H9 (cell line): Measurements from ENCODE around the gene PTK7. TPM values are rescaled to one million over a fixed set of nuclear protein-coding genes. Genes with fewer than 3 reads are reported as not detected.

Experiments used
- DNase-seq: peaks from one replicate; pipeline ENCODE4 v3.0.0-alpha.2; 2017
- H2AFZ ChIP-seq: one replicate; pipeline ENCODE4 v1.6.1; 2013; ENCODE audit warnings: mild to moderate bottlenecking, low read length, control low read depth, moderate library complexity
- H2AK5ac ChIP-seq: 2 replicates; pipeline ENCODE4 v1.6.1; 2013; ENCODE audit warnings: low read length, control low read depth, mixed read lengths; ENCODE audit not compliant: insufficient read length
- H2BK120ac ChIP-seq: one replicate; pipeline ENCODE4 v1.6.1; 2013; ENCODE audit warnings: low read depth, mild to moderate bottlenecking, low read length, control low read depth, inconsistent platforms; ENCODE audit not compliant: poor library complexity, severe bottlenecking
- H2BK12ac ChIP-seq: 2 replicates; pipeline ENCODE4 v1.6.1; 2013; ENCODE audit warnings: low read length, control low read depth, mixed read lengths, low read depth; ENCODE audit not compliant: insufficient read length
- H2BK15ac ChIP-seq: 2 replicates; pipeline ENCODE4 v1.6.1; 2013; ENCODE audit warnings: low read depth, low read length, control low read depth
- H2BK20ac ChIP-seq: one replicate; pipeline ENCODE4 v1.6.1; 2013; ENCODE audit warnings: low read depth, mild to moderate bottlenecking, low read length, control low read depth, inconsistent platforms; ENCODE audit not compliant: poor library complexity, severe bottlenecking
- H2BK5ac ChIP-seq: 2 replicates; pipeline ENCODE4 v1.6.1; 2013; ENCODE audit warnings: low read length, control low read depth, mixed read lengths; ENCODE audit not compliant: insufficient read length
- H3K14ac ChIP-seq: 2 replicates; pipeline ENCODE4 v1.6.1; 2013; ENCODE audit warnings: low read length, control low read depth; ENCODE audit not compliant: insufficient read depth
- H3K18ac ChIP-seq: 2 replicates; pipeline ENCODE4 v1.6.1; 2013; ENCODE audit warnings: low read depth, mild to moderate bottlenecking, mixed read lengths, low read length, control low read depth; ENCODE audit not compliant: insufficient read length
- H3K23ac ChIP-seq: 2 replicates; pipeline ENCODE4 v1.6.1; 2013; ENCODE audit warnings: low read length, control low read depth, mixed read lengths, low read depth; ENCODE audit not compliant: insufficient read length
- H3K23me2 ChIP-seq: 2 replicates; pipeline ENCODE4 v1.6.1; 2013; ENCODE audit warnings: low read depth, mild to moderate bottlenecking, mixed read lengths, low read length, control low read depth; ENCODE audit not compliant: insufficient read length, poor library complexity, severe bottlenecking
- H3K27ac ChIP-seq: 2 replicates; pipeline ENCODE4 v1.5.1; 2013; ENCODE audit warnings: low read length, control low read depth, mixed read lengths, low read depth; ENCODE audit not compliant: insufficient read length
- H3K27me3 ChIP-seq: 2 replicates; pipeline ENCODE4 v1.6.1; 2013; ENCODE audit warnings: low read length, control low read depth, inconsistent platforms; ENCODE audit not compliant: insufficient read depth
- H3K4ac ChIP-seq: 2 replicates; pipeline ENCODE4 v1.6.1; 2013; ENCODE audit warnings: low read depth, mild to moderate bottlenecking, control low read depth, inconsistent platforms, low read length, moderate library complexity
- H3K4me1 ChIP-seq: 2 replicates; pipeline ENCODE4 v1.6.1; 2013; ENCODE audit warnings: low read length, control low read depth, inconsistent platforms; ENCODE audit not compliant: insufficient read depth
- H3K4me2 ChIP-seq: 2 replicates; pipeline ENCODE4 v1.6.1; 2013; ENCODE audit warnings: low read length, control low read depth, mixed read lengths; ENCODE audit not compliant: insufficient read length, insufficient read depth
- H3K56ac ChIP-seq: 2 replicates; pipeline ENCODE4 v1.6.1; 2013; ENCODE audit warnings: low read depth, mild to moderate bottlenecking, mixed read lengths, low read length, control low read depth; ENCODE audit not compliant: insufficient read length
- H3K79me1 ChIP-seq: 2 replicates; pipeline ENCODE4 v1.6.1; 2013; ENCODE audit warnings: low read depth, mild to moderate bottlenecking, moderate library complexity, low read length, control low read depth, inconsistent platforms; ENCODE audit not compliant: insufficient read depth, poor library complexity, severe bottlenecking
- H3K79me2 ChIP-seq: 2 replicates; pipeline ENCODE4 v1.6.1; 2013; ENCODE audit warnings: low read length, control low read depth, inconsistent platforms; ENCODE audit not compliant: insufficient read depth
- H3K9ac ChIP-seq: 2 replicates; pipeline ENCODE4 v1.6.1; 2013; ENCODE audit warnings: low read length, control low read depth, mixed read lengths; ENCODE audit not compliant: insufficient read length; ENCODE audit errors: extremely low read depth
- H3K9me3 ChIP-seq: one replicate; pipeline ENCODE4 v1.6.1; 2013; ENCODE audit warnings: low read depth, low read length, inconsistent platforms; ENCODE audit not compliant: control insufficient read depth
- H3T11ph ChIP-seq: one replicate; pipeline ENCODE4 v1.6.1; 2013; ENCODE audit warnings: mild to moderate bottlenecking, low read length, control low read depth, inconsistent platforms
- H4K20me1 ChIP-seq: one replicate; pipeline ENCODE4 v1.6.1; 2013; ENCODE audit not compliant: control insufficient read depth, insufficient read length, insufficient read depth
- H4K5ac ChIP-seq: 2 replicates; pipeline ENCODE4 v1.6.1; 2013; ENCODE audit warnings: low read depth, mild to moderate bottlenecking, mixed read lengths, low read length, control low read depth; ENCODE audit not compliant: insufficient read length
- H4K8ac ChIP-seq: replicated peaks from 2 replicates; pipeline ENCODE4 v1.6.1; 2013; ENCODE audit warnings: low read length, control low read depth, mixed read lengths, low read depth; ENCODE audit not compliant: insufficient read length
- H4K91ac ChIP-seq: 2 replicates; pipeline ENCODE4 v1.6.1; 2013; ENCODE audit warnings: low read depth, mild to moderate bottlenecking, moderate library complexity, mixed read lengths, low read length, control low read depth; ENCODE audit not compliant: insufficient read length
- H3K27ac Mint-ChIP-seq, 3 experiments: 2 replicates in 2 of 3; 3 replicates in 1 of 3; pipeline ENCODE4 v1.8.0; 2020 to 2021; ENCODE audit warnings: mixed read lengths in 3 of 3, mild to moderate bottlenecking in 1 of 3, moderate library complexity in 1 of 3
- H3K27me3 Mint-ChIP-seq: 2 replicates; pipeline ENCODE4 v1.8.0; 2021; ENCODE audit warnings: low read depth, mild to moderate bottlenecking, moderate library complexity, mixed read lengths
- H3K36me3 Mint-ChIP-seq, 3 experiments: 2 replicates in 2 of 3; 3 replicates in 1 of 3; pipeline ENCODE4 v1.8.0; 2020 to 2021; ENCODE audit warnings: low read depth in 3 of 3, mixed read lengths in 3 of 3; ENCODE audit not compliant: insufficient read depth in 1 of 3
- H3K4me1 Mint-ChIP-seq, 2 experiments: 2 replicates each; pipeline ENCODE4 v1.8.0; 2020; ENCODE audit warnings: mixed read lengths in 2 of 2
- H3K4me3 Mint-ChIP-seq, 2 experiments: 2 replicates in 1 of 2; 3 replicates in 1 of 2; pipeline ENCODE4 v1.8.0; 2020 to 2021; ENCODE audit warnings: mild to moderate bottlenecking in 2 of 2, mixed read lengths in 2 of 2, moderate library complexity in 1 of 2
- H3K9me3 Mint-ChIP-seq, 2 experiments: 2 replicates in 1 of 2; 3 replicates in 1 of 2; pipeline ENCODE4 v1.8.0; 2020; ENCODE audit warnings: mild to moderate bottlenecking in 2 of 2, mixed read lengths in 2 of 2, moderate library complexity in 1 of 2
- CTCF ChIP-seq: fragments of 200-600 bp; sonication (generic); conservative IDR thresholded peaks from 3 replicates; pipeline ENCODE4 v1.8.0; 2021; ENCODE audit warnings: antibody characterized with exemption, mild to moderate bottlenecking
- WGBS: extraction: QIAGEN DNeasy Blood & Tissue Kit; methylation state at CpG from one replicate; pipeline ENCODE4 v1.1.7; 2013; ENCODE audit warnings: missing lambda C conversion rate, low lambda C conversion rate, mixed read lengths; ENCODE audit not compliant: insufficient read length; ENCODE audit errors: extremely low coverage; 5-methylcytosine and 5-hydroxymethylcytosine counted together
- total RNA-seq: library from RNA; stranded (reverse); gene quantifications from 2 replicates; pipeline ENCODE4 v1.2.1, GENCODE V29; 2021

The PTK7 gene
- total RNA-seq, 1 experiment from 2014 or later: 128 TPM

GRCh38 chr6:43207286-43207685 is 131.2 kb downstream of the PTK7 start:
- Histone ChIP-seq H2BK12ac (no peak overlapping the region), H3K9me3 (no peaks in the 10 kb centered on the region), H4K91ac (no peak overlapping the region), H2BK5ac (no peak overlapping the region), H3K4ac (no peak overlapping the region), H4K8ac (no peak overlapping the region), H3T11ph (no peak overlapping the region), H4K5ac (no peak overlapping the region), H3K56ac (no peak overlapping the region), H4K20me1 (no peaks in the 10 kb centered on the region), H3K27me3 (no peaks in the 10 kb centered on the region), H3K79me2 (no peaks in the 10 kb centered on the region), H3K4me2 (no peak overlapping the region), H3K18ac (no peak overlapping the region), H2AFZ (no peak overlapping the region), H2BK120ac (no peak overlapping the region), H3K27ac (no peak overlapping the region), H3K14ac (no peak overlapping the region), H3K79me1 (no peaks in the 10 kb centered on the region), H3K9ac (no peak overlapping the region), H2BK20ac (no peak overlapping the region), H3K23ac (no peak overlapping the region), H3K4me1 (no peaks in the 10 kb centered on the region), H3K23me2 (no peaks in the 10 kb centered on the region), H2BK15ac (no peak overlapping the region), H2AK5ac (no peak overlapping the region)
- Mint-ChIP-seq H3K27ac (no peak overlapping the region), H3K27me3 (no peaks in the 10 kb centered on the region; the same call in 1 of the 2 replicates), H3K9me3 (no peaks in the 10 kb centered on the region), H3K4me1 (peaks cover 8 to 14% of the 10 kb centered on the region in 2 experiments), H3K36me3 (no peaks in the 10 kb centered on the region; a peak in 3 of 7 replicates), H3K4me3 (no peak overlapping the region)
- DNase-seq: no peak
- no CpG with 5 or more reads among the region's 2 CpGs for WGBS
- no peak for TF ChIP-seq CTCF

Other genes starting within 250 kb of the PTK7 start
- gene RPL7L1, start 196.7 kb upstream of the PTK7 start, total RNA-seq: 126 and 130 TPM in 2 replicates
- gene PTCRA, start 160.3 kb upstream of the PTK7 start, total RNA-seq: not detected in 2 replicates
- gene CNPY3, start 146.8 kb upstream of the PTK7 start, total RNA-seq: 56.0 and 59.9 TPM in 2 replicates
- gene GNMT, start 115.6 kb upstream of the PTK7 start, total RNA-seq: 1.1 TPM in 2 replicates
- 15.5 and 15.6 TPM in 2 replicates for gene PEX6, start 97.1 kb upstream of the PTK7 start, total RNA-seq
- gene PPP2R5D, start 91.7 kb upstream of the PTK7 start, total RNA-seq: 53.5 and 57.7 TPM in 2 replicates
- gene MEA1, start 62.4 kb upstream of the PTK7 start, total RNA-seq: 105 and 113 TPM in 2 replicates
- gene KLHDC3, start 62.1 kb upstream of the PTK7 start, total RNA-seq: 146 TPM in 2 replicates
- gene RRP36, start 54.7 kb upstream of the PTK7 start, total RNA-seq: 117 and 121 TPM in 2 replicates
- 23.5 and 24.5 TPM in 2 replicates for gene CUL7, start 22.5 kb upstream of the PTK7 start, total RNA-seq
- 71.9 and 74.4 TPM in 2 replicates for gene MRPL2, start 16.9 kb upstream of the PTK7 start, total RNA-seq
- 29.7 TPM in 2 replicates for gene KLC4, start 16.7 kb upstream of the PTK7 start, total RNA-seq
- gene SRF, start 95.0 kb downstream of the PTK7 start, total RNA-seq: 57.5 and 59.7 TPM in 2 replicates
- 15.2 and 15.5 TPM in 2 replicates for gene CUL9, start 105.9 kb downstream of the PTK7 start, total RNA-seq
- gene DNPH1, start 153.2 kb downstream of the PTK7 start, total RNA-seq: 47.0 and 56.2 TPM in 2 replicates
- gene TTBK1, start 167.2 kb downstream of the PTK7 start, total RNA-seq: 1.3 and 1.6 TPM in 2 replicates
- gene SLC22A7, start 221.9 kb downstream of the PTK7 start, total RNA-seq: not detected in 2 replicates
- 15.3 and 16.9 TPM in 2 replicates for gene CRIP3, start 232.5 kb downstream of the PTK7 start, total RNA-seq